Measurements from ENCODE around the gene TAPT1.

The TAPT1 gene

GRCh38 chr4:16122784-16123183 lies 103.5 kb downstream of the TAPT1 start:
- TF ChIP-seq FOXP2 (optimal IDR thresholded peaks at IDR 0.05; ENCODE audit: borderline replicate concordance, extremely low read depth, extremely low read length, insufficient read depth) = no peak

- TF ChIP-seq SIN3A (IDR thresholded peaks at IDR 0.05; ENCODE audit: borderline replicate concordance, insufficient read depth, low read length) = no peak
- TF ChIP-seq POLR2AphosphoS5 (IDR thresholded peaks at IDR 0.05; ENCODE audit: low read depth, low read length) = no peak
- TF ChIP-seq TAF1 (IDR thresholded peaks at IDR 0.05; ENCODE audit: borderline replicate concordance, insufficient read depth, low read length) = no peak
- no peak for TF ChIP-seq REST (IDR thresholded peaks at IDR 0.05; ENCODE audit: insufficient read depth in 1 of 2, low read depth in 2 of 2, low read length in 2 of 2)
- TF ChIP-seq FOXP2 (optimal IDR thresholded peaks at IDR 0.05; ENCODE audit: borderline replicate concordance, extremely low read depth, extremely low read length, insufficient read depth) = no peak
These were observed 104.0 kb downstream of the TAPT1 start for GRCh38 chr4:16122308-16122711.

GRCh38 chr4:16120720-16121119 lies 105.6 kb downstream of the TAPT1 start:
- TF ChIP-seq SIN3A (IDR thresholded peaks at IDR 0.05; ENCODE audit: borderline replicate concordance, insufficient read depth, low read length) = no peak
- TF ChIP-seq REST (IDR thresholded peaks at IDR 0.05; ENCODE audit: insufficient read depth in 1 of 2, low read depth in 2 of 2, low read length in 2 of 2) = no peak
- no peak for TF ChIP-seq POLR2AphosphoS5 (IDR thresholded peaks at IDR 0.05; ENCODE audit: low read depth, low read length)
- no peak for TF ChIP-seq FOXP2 (optimal IDR thresholded peaks at IDR 0.05; ENCODE audit: borderline replicate concordance, extremely low read depth, extremely low read length, insufficient read depth)
- no peak for TF ChIP-seq TAF1 (IDR thresholded peaks at IDR 0.05; ENCODE audit: borderline replicate concordance, insufficient read depth, low read length)

GRCh38 chr4:16119981-16120380 lies 106.3 kb downstream of the TAPT1 start:
- no peak for TF ChIP-seq TAF1 (IDR thresholded peaks at IDR 0.05; ENCODE audit: borderline replicate concordance, insufficient read depth, low read length)
- TF ChIP-seq FOXP2 (optimal IDR thresholded peaks at IDR 0.05; ENCODE audit: borderline replicate concordance, extremely low read depth, extremely low read length, insufficient read depth) = no peak
- no peak for TF ChIP-seq POLR2AphosphoS5 (IDR thresholded peaks at IDR 0.05; ENCODE audit: low read depth, low read length)
- TF ChIP-seq SIN3A (IDR thresholded peaks at IDR 0.05; ENCODE audit: borderline replicate concordance, insufficient read depth, low read length) = no peak
- TF ChIP-seq REST (IDR thresholded peaks at IDR 0.05; ENCODE audit: insufficient read depth in 1 of 2, low read depth in 2 of 2, low read length in 2 of 2) = no peak

GRCh38 chr4:16118090-16118489 lies 108.2 kb downstream of the TAPT1 start:
- TF ChIP-seq REST (IDR thresholded peaks at IDR 0.05; ENCODE audit: insufficient read depth in 1 of 2, low read depth in 2 of 2, low read length in 2 of 2) (no peak), POLR2AphosphoS5 (IDR thresholded peaks at IDR 0.05; ENCODE audit: low read depth, low read length) (no peak), TAF1 (IDR thresholded peaks at IDR 0.05; ENCODE audit: borderline replicate concordance, insufficient read depth, low read length) (no peak), FOXP2 (optimal IDR thresholded peaks at IDR 0.05; ENCODE audit: borderline replicate concordance, extremely low read depth, extremely low read length, insufficient read depth) (no peak), SIN3A (IDR thresholded peaks at IDR 0.05; ENCODE audit: borderline replicate concordance, insufficient read depth, low read length) (no peak)

Data from PFSK-1 (cell line).